GF-D8 (cell line): Measurements from ENCODE around the gene TINAGL1.

ENCODE experiments used
- DNase-seq: peaks from one replicate; lab custom pipeline; 2025; lab: John Stamatoyannopoulos, UW

TINAGL1 gene

DNA sequence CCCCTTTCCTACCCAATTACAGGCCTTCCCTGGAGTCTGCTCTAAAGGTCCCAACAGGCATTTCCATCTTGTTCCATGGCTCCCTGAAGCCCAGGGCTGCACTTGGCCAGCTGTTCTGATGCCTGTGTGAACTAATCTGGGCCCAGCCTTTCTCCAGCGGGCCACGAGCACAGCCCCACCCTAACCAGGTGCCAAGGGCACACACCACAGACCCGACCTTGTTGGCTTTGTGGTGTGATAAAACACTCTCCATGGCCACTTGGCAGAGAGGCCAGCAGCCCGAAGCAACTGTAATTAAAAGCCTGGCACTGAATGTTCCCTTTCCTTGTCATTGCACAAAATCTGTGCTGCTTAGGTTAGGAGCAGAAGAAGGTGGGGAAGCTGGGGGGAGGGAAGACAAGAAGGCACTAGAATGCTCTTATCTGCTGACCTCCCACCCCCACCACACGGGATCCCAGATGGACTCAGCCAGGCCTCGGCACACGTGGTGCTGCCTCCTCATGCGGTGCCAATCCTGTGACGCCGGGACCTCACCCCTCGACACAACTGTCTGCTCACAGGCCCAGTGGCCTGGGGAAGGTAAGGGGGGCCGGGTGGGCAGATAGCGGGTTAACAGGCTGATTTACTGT, 51.1 kb downstream of the TINAGL1 start:
- DNase-seq, result no peak

DNA sequence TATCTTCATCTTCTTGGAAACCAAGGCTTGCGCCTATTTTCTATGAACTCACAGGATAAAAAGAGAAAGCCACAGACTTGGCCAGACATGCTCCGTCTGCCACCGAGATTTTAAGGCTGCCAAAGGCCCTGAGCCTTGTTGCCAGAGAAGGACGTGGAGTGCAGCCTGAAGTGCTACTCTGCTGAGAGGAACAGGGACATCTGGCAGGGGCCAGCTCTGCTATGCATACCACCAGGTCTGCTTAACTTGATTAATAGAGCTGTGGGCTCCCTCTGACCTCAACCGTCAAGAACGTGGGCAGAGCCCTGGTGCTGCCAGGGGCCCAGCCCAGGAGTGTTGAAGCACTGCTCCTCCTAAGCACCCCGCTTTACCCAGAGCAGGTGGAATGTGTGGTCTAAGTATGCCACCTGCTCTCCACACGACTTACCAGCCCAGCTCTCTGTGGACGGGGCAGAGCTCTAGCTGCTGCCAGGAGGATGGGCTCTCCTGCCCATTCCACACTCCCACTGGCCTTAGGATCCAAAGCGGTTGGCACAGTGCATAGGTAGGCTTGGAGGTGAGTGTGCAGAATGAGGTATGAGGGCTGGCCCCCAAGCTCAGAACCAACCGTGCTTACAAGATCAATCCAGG, 51.7 kb downstream of the TINAGL1 start:
- no peak for DNase-seq

- no peak for DNase-seq
Measured at GRCh38 chr1:31628931-31629556, 52.7 kb downstream of the TINAGL1 start.

- DNase-seq, result no peak
Measured at GRCh38 chr1:31632649-31633048, 56.3 kb downstream of the TINAGL1 start.

- DNase-seq, result no peak
Measured at GRCh38 chr1:31633117-31633516, 56.8 kb downstream of the TINAGL1 start.
